Stimulated activated CD4-positive, alpha-beta T cell treated with anti-CD3 and anti-CD28 coated beads, Interleukin-1b, Interleukin-23, amount 100 ng/mL, for 48 hours (primary cell): ENCODE results near the gene AGPAT3.

ENCODE experiments used
- DNase-seq: peaks from one replicate; pipeline ENCODE4 v3.0.0-alpha.2; 2020

The AGPAT3 gene

GRCh38 chr21:43958364-43959158 is 93.5 kb downstream of the AGPAT3 start:
- no peak for DNase-seq

GRCh38 chr21:43959231-43960116 is 94.5 kb downstream of the AGPAT3 start:
- DNase-seq: no peak

GRCh38 chr21:43961382-43961909 is 96.4 kb downstream of the AGPAT3 start:
- DNase-seq: peak; percentile 61

- no peak for DNase-seq
Observed at GRCh38 chr21:43965911-43966585, 101.0 kb downstream of the AGPAT3 start.

- no peak for DNase-seq
Observed at GRCh38 chr21:43966946-43967512, 102.0 kb downstream of the AGPAT3 start.

GRCh38 chr21:43967981-43968380 is 103.0 kb downstream of the AGPAT3 start:
- DNase-seq: no peak

GRCh38 chr21:43968410-43969114 is 103.5 kb downstream of the AGPAT3 start:
- DNase-seq: no peak

GRCh38 chr21:43969115-43969444 is 104.1 kb downstream of the AGPAT3 start:
- DNase-seq: no peak

GRCh38 chr21:43970551-43970950 is 105.5 kb downstream of the AGPAT3 start:
- DNase-seq: no peak

GRCh38 chr21:43971201-43971991 is 106.4 kb downstream of the AGPAT3 start:
- DNase-seq: no peak

GRCh38 chr21:43971992-43972255 is 106.9 kb downstream of the AGPAT3 start:
- DNase-seq: no peak

GRCh38 chr21:43972850-43973633 is 108.0 kb downstream of the AGPAT3 start:
- no peak for DNase-seq

- DNase-seq: no peak
Observed at GRCh38 chr21:43973634-43973955, 108.6 kb downstream of the AGPAT3 start.

GRCh38 chr21:43974791-43975468 is 109.9 kb downstream of the AGPAT3 start:
- DNase-seq: no peak

- DNase-seq: peak; percentile 82
Observed at GRCh38 chr21:43975469-43976098, 110.6 kb downstream of the AGPAT3 start.

GRCh38 chr21:43976661-43977060 is 111.6 kb downstream of the AGPAT3 start:
- no peak for DNase-seq

- DNase-seq: no peak
Observed at GRCh38 chr21:43978060-43978459, 113.0 kb downstream of the AGPAT3 start.

GRCh38 chr21:43979654-43980053 is 114.6 kb downstream of the AGPAT3 start:
- no peak for DNase-seq

GRCh38 chr21:43981151-43981870 is 116.3 kb downstream of the AGPAT3 start:
- no peak for DNase-seq
